GM23338 (cell line): ENCODE results near the gene HDAC9. TPM values are rescaled to one million over a fixed set of nuclear protein-coding genes. Genes with fewer than 3 reads are reported as not detected.

Experiments
- ATAC-seq: fragments of 200-7000 bp; cut with Tn5 transposase; 3 replicates; pipeline ENCODE4 v1.9.1; 2020
- DNase-seq: peaks from one replicate; pipeline ENCODE4 v3.0.0-alpha.2; 2015; ENCODE audit warnings: low spot score
- H2AFZ ChIP-seq: fragments of 200-600 bp; sonication (generic); 2 replicates; pipeline ENCODE4 v1.8.0; 2016; ENCODE audit warnings: antibody characterized with exemption, mild to moderate bottlenecking, moderate library complexity
- H3F3A ChIP-seq: fragments of 200-600 bp; sonication (generic); replicated peaks from 2 replicates; pipeline ENCODE4 v1.8.0; 2017; ENCODE audit warnings: antibody characterized with exemption, mixed run types, low read depth
- H3K27ac ChIP-seq: fragments of 200-600 bp; sonication (generic); 2 replicates; pipeline ENCODE4 v1.6.1; 2016; ENCODE audit warnings: low read depth
- H3K27me3 ChIP-seq: fragments of 200-600 bp; sonication (generic); 2 replicates; pipeline ENCODE4 v1.8.0; 2016; ENCODE audit warnings: mild to moderate bottlenecking, mixed run types, moderate library complexity; ENCODE audit not compliant: insufficient read depth
- H3K36me3 ChIP-seq: fragments of 200-600 bp; sonication (generic); 2 replicates; pipeline ENCODE4 v1.8.0; 2016; ENCODE audit warnings: mild to moderate bottlenecking; ENCODE audit not compliant: insufficient read depth
- H3K4me1 ChIP-seq: fragments of 200-600 bp; sonication (generic); 2 replicates; pipeline ENCODE4 v1.8.0; 2016; ENCODE audit warnings: mild to moderate bottlenecking, moderate library complexity; ENCODE audit not compliant: insufficient read depth
- H3K4me2 ChIP-seq: fragments of 200-600 bp; sonication (generic); 2 replicates; pipeline ENCODE4 v1.7.1; 2017; ENCODE audit warnings: mixed run types
- H3K4me3 ChIP-seq: fragments of 200-600 bp; sonication (generic); 2 replicates; pipeline ENCODE4 v1.6.1; 2016; ENCODE audit warnings: mixed run types
- H3K79me2 ChIP-seq: fragments of 200-600 bp; sonication (generic); replicated peaks from 2 replicates; pipeline ENCODE4 v1.8.0; 2017; ENCODE audit warnings: mild to moderate bottlenecking; ENCODE audit not compliant: insufficient read depth
- H3K9me2 ChIP-seq: fragments of 200-600 bp; sonication (generic); 2 replicates; pipeline ENCODE4 v1.8.0; 2017; ENCODE audit not compliant: insufficient read depth
- H4K20me1 ChIP-seq: fragments of 200-600 bp; sonication (generic); replicated peaks from 2 replicates; pipeline ENCODE4 v1.8.0; 2017; ENCODE audit warnings: mild to moderate bottlenecking; ENCODE audit not compliant: insufficient read depth
- H3K27ac Mint-ChIP-seq: 2 replicates; pipeline ENCODE4 v1.8.0; 2020; ENCODE audit warnings: inconsistent platforms, mild to moderate bottlenecking, moderate library complexity, mixed read lengths
- H3K27me3 Mint-ChIP-seq: 3 replicates; pipeline ENCODE4 v1.8.0; 2022; ENCODE audit warnings: low read depth, mild to moderate bottlenecking, moderate library complexity, mixed read lengths, inconsistent platforms; ENCODE audit not compliant: insufficient read depth, poor library complexity
- H3K36me3 Mint-ChIP-seq: 3 replicates; pipeline ENCODE4 v1.8.0; 2021; ENCODE audit warnings: low read depth, mild to moderate bottlenecking, inconsistent platforms, moderate library complexity, mixed read lengths
- H3K4me1 Mint-ChIP-seq: 3 replicates; pipeline ENCODE4 v1.8.0; 2020; ENCODE audit warnings: mild to moderate bottlenecking, inconsistent platforms, mixed read lengths
- H3K4me3 Mint-ChIP-seq: 3 replicates; pipeline ENCODE4 v1.8.0; 2021; ENCODE audit warnings: moderate library complexity, mild to moderate bottlenecking, inconsistent platforms, mixed read lengths
- H3K9me3 Mint-ChIP-seq: 3 replicates; pipeline ENCODE4 v1.8.0; 2020; ENCODE audit warnings: moderate library complexity, mild to moderate bottlenecking, inconsistent platforms, mixed read lengths
- ETS1 ChIP-seq: IDR thresholded peaks from 2 replicates; pipeline ENCODE4 v1.6.1; 2016; ENCODE audit warnings: antibody characterized with exemption
- EZH2 ChIP-seq: fragments of 200-600 bp; sonication (generic); IDR thresholded peaks from one replicate; pipeline ENCODE4 v1.8.0; 2017; ENCODE audit warnings: antibody characterized with exemption, mild to moderate bottlenecking, low read depth; ENCODE audit not compliant: unreplicated experiment
- EZH2phosphoT487 ChIP-seq: fragments of 200-600 bp; sonication (generic); IDR thresholded peaks from one replicate; pipeline ENCODE4 v1.8.1; 2018; ENCODE audit warnings: antibody characterized with exemption; ENCODE audit not compliant: unreplicated experiment
- NANOG ChIP-seq: IDR thresholded peaks from 2 replicates; pipeline ENCODE4 v1.6.1; 2016; ENCODE audit warnings: antibody characterized with exemption, borderline replicate concordance
- POLR2AphosphoS5 ChIP-seq: IDR thresholded peaks from 2 replicates; pipeline ENCODE4 v1.6.1; 2016; ENCODE audit warnings: antibody characterized with exemption, low read depth
- REST ChIP-seq: IDR thresholded peaks from one replicate; pipeline ENCODE4 v1.6.1; 2018; ENCODE audit warnings: antibody characterized with exemption; ENCODE audit not compliant: unreplicated experiment
- STAT1 ChIP-seq: IDR thresholded peaks from one replicate; pipeline ENCODE4 v1.6.1; 2016; ENCODE audit warnings: antibody characterized with exemption; ENCODE audit not compliant: unreplicated experiment
- ZNF114 ChIP-seq: fragments of 250-450 bp; sonication (Bioruptor Pico); IDR thresholded peaks from 2 replicates; pipeline ENCODE4 v1.5.0; 2020; ENCODE audit warnings: mild to moderate bottlenecking, moderate library complexity
- ZNF331 ChIP-seq: fragments of 250-450 bp; sonication (Bioruptor Pico); IDR thresholded peaks from 2 replicates; pipeline ENCODE4 v1.5.0; 2020; ENCODE audit warnings: low read depth, mild to moderate bottlenecking, moderate library complexity
- ZNF462 ChIP-seq: fragments of 250-450 bp; sonication (Bioruptor Pico); IDR thresholded peaks from 2 replicates; pipeline ENCODE4 v1.5.0; 2020; ENCODE audit warnings: mild to moderate bottlenecking, moderate library complexity
- polyA plus RNA-seq: library from polyadenylated mRNA; unstranded; fragments of >200 nt; fragmentation: Nextera tagmentation; extraction: Ambion mirVana; gene quantifications from 2 replicates; pipeline ENCODE4 v1.2.1, GENCODE V29; 2016
- total RNA-seq: library from RNA; depleted of rRNA; stranded (reverse); fragments of >200 nt; shearing (Covaris generic); gene quantifications from 2 replicates; pipeline ENCODE4 v1.2.3, GENCODE V29; 2014

Gene HDAC9
- total and polyA plus RNA-seq, 2 experiments from 2014 or later, result 8.3 to 18.5 TPM

- Histone ChIP-seq H3K27ac (no peak overlapping the region), H4K20me1 (no peaks in the 10 kb centered on the region), H3K79me2 (no peaks in the 10 kb centered on the region), H3K27me3 (no peaks in the 10 kb centered on the region), H3K4me1 (no peaks in the 10 kb centered on the region), H2AFZ (no peak overlapping the region), H3K9me2 (no peaks in the 10 kb centered on the region), H3F3A (no peaks in the 10 kb centered on the region), H3K4me2 (no peak overlapping the region), H3K4me3 (no peak overlapping the region), H3K36me3 (no peaks in the 10 kb centered on the region)
- Mint-ChIP-seq H3K4me3 (no peak overlapping the region), H3K9me3 (no peaks in the 10 kb centered on the region), H3K27ac (no peak overlapping the region), H3K36me3 (no peaks in the 10 kb centered on the region), H3K4me1 (peaks cover 2% of the 10 kb centered on the region; the same call in 1 of the 3 replicates), H3K27me3 (no peaks in the 10 kb centered on the region)
- no peak for ATAC-seq
- TF ChIP-seq NANOG (no peak), STAT1 (no peak), REST (no peak), ZNF114 (no peak), ZNF331 (no peak), EZH2phosphoT487 (no peak), POLR2AphosphoS5 (no peak), EZH2 (no peak), ZNF462 (no peak), ETS1 (no peak)
- DNase-seq, result no peak
Observed at GRCh38 chr7:18693816-18694215, 198.3 kb downstream of the HDAC9 start.
